ENCODE data around the gene UXS1. TPM values are rescaled to one million over a fixed set of nuclear protein-coding genes. Genes with fewer than 3 reads are reported as not detected.

The UXS1 gene
- polyA plus RNA-seq, 1 donor from 2014 or later: 19.1 TPM

GRCh38 chr2:106127776-106128268 is 66.3 kb downstream of the UXS1 start:
- Histone ChIP-seq H3K9me2 (ENCODE audit: insufficient read depth, low read length) (no peaks in the 10 kb centered on the region), H3K9me3 (ENCODE audit: low read length) (no peaks in the 10 kb centered on the region), H3F3A (ENCODE audit: insufficient read depth, low read length, poor library complexity, severe bottlenecking) (no peaks in the 10 kb centered on the region), H3K79me2 (replicated peaks; ENCODE audit: insufficient read depth, low read length) (no peaks in the 10 kb centered on the region), H3K27ac (ENCODE audit: low read length) (no peak overlapping the region), H4K20me1 (ENCODE audit: insufficient read depth) (no peaks in the 10 kb centered on the region), H3K9ac (ENCODE audit: low read length) (no peak overlapping the region), H3K4me3 (ENCODE audit: low read length) (no peak overlapping the region), H3K36me3 (ENCODE audit: insufficient read depth, low read length) (no peaks in the 10 kb centered on the region), H2AFZ (ENCODE audit: low read depth, low read length) (no peak overlapping the region), H3K27me3 (ENCODE audit: insufficient read depth, low read depth, low read length) (no peaks in the 10 kb centered on the region), H3K4me2 (ENCODE audit: low read length) (no peak overlapping the region)
- TF ChIP-seq RAD21 (conservative IDR thresholded peaks at IDR 0.05) (no peak), MXI1 (conservative IDR thresholded peaks at IDR 0.05; ENCODE audit: poor library complexity, severe bottlenecking) (no peak)

- Histone ChIP-seq H3K9me2 (ENCODE audit: insufficient read depth, low read length) (no peaks in the 10 kb centered on the region), H3K9ac (ENCODE audit: low read length) (no peak overlapping the region), H4K20me1 (ENCODE audit: insufficient read depth) (no peaks in the 10 kb centered on the region), H3K4me2 (ENCODE audit: low read length) (no peak overlapping the region), H3K9me3 (ENCODE audit: low read length) (no peaks in the 10 kb centered on the region), H3K27me3 (ENCODE audit: insufficient read depth, low read depth, low read length) (no peaks in the 10 kb centered on the region), H3F3A (ENCODE audit: insufficient read depth, low read length, poor library complexity, severe bottlenecking) (no peaks in the 10 kb centered on the region), H3K79me2 (replicated peaks; ENCODE audit: insufficient read depth, low read length) (no peaks in the 10 kb centered on the region), H3K4me3 (ENCODE audit: low read length) (no peak overlapping the region), H3K36me3 (ENCODE audit: insufficient read depth, low read length) (no peaks in the 10 kb centered on the region), H2AFZ (ENCODE audit: low read depth, low read length) (no peak overlapping the region), H3K27ac (ENCODE audit: low read length) (no peak overlapping the region)
- TF ChIP-seq POLR2AphosphoS5 (IDR thresholded peaks at IDR 0.05) (no peak), MXI1 (conservative IDR thresholded peaks at IDR 0.05; ENCODE audit: poor library complexity, severe bottlenecking) (no peak), EP300 (conservative IDR thresholded peaks at IDR 0.05; ENCODE audit: poor library complexity, severe bottlenecking) (no peak)
Measured at GRCh38 chr2:106127282-106127771, 66.8 kb downstream of the UXS1 start.

GRCh38 chr2:106126705-106127281 is 67.3 kb downstream of the UXS1 start:
- Histone ChIP-seq H3K9me2 (ENCODE audit: insufficient read depth, low read length) (no peaks in the 10 kb centered on the region), H3K27ac (ENCODE audit: low read length) (no peak overlapping the region), H3K4me2 (ENCODE audit: low read length) (no peak overlapping the region), H3K36me3 (ENCODE audit: insufficient read depth, low read length) (no peaks in the 10 kb centered on the region), H4K20me1 (ENCODE audit: insufficient read depth) (no peaks in the 10 kb centered on the region), H2AFZ (ENCODE audit: low read depth, low read length) (no peak overlapping the region), H3K9ac (ENCODE audit: low read length) (no peak overlapping the region), H3K4me3 (ENCODE audit: low read length) (no peak overlapping the region), H3K27me3 (ENCODE audit: insufficient read depth, low read depth, low read length) (no peaks in the 10 kb centered on the region), H3K79me2 (replicated peaks; ENCODE audit: insufficient read depth, low read length) (no peaks in the 10 kb centered on the region), H3F3A (ENCODE audit: insufficient read depth, low read length, poor library complexity, severe bottlenecking) (no peaks in the 10 kb centered on the region), H3K9me3 (ENCODE audit: low read length) (no peaks in the 10 kb centered on the region)
- TF ChIP-seq RAD21 (conservative IDR thresholded peaks at IDR 0.05): no peak
- TF ChIP-seq POLR2AphosphoS5 (IDR thresholded peaks at IDR 0.05): no peak
- no peak for TF ChIP-seq EP300 (conservative IDR thresholded peaks at IDR 0.05; ENCODE audit: poor library complexity, severe bottlenecking)
- TF ChIP-seq CTCF (IDR thresholded peaks at IDR 0.05; ENCODE audit: poor library complexity, severe bottlenecking): no peak
- no peak for TF ChIP-seq REST (IDR thresholded peaks at IDR 0.05; ENCODE audit: borderline replicate concordance)
- no peak for TF ChIP-seq EZH2 (IDR thresholded peaks at IDR 0.05; ENCODE audit: borderline replicate concordance, insufficient read depth, low read length, poor library complexity, severe bottlenecking)
- TF ChIP-seq TAF1 (IDR thresholded peaks at IDR 0.05; ENCODE audit: low read depth): no peak
- no peak for TF ChIP-seq SMC3 (conservative IDR thresholded peaks at IDR 0.05; ENCODE audit: poor library complexity)
- no peak for TF ChIP-seq MXI1 (conservative IDR thresholded peaks at IDR 0.05; ENCODE audit: poor library complexity, severe bottlenecking)
